Uterus (tissue), 4 donors: ENCODE data around the gene ZDHHC4. TPM values are rescaled to one million over a fixed set of nuclear protein-coding genes. Genes with fewer than 3 reads are reported as not detected.
A peak's percentile ranks its signal among the peaks of the same experiment; 100 is the strongest.
"Not testable (repeated sequence)": the region's sequence is repeated elsewhere in the genome, so short reads cannot be mapped to it uniquely, and the experiment has no call there.

Experiments used
- DNase-seq, 2 donors: peaks; one replicate each; pipeline ENCODE4 v3.0.0-alpha.2; 2019 to 2020
- H3K27ac ChIP-seq, 2 donors: fragments of 200-600 bp; sonication (generic); 1 replicate in 1 of 2; 2 replicates in 1 of 2; pipeline ENCODE4 v1.5.1; 2016 to 2018
- H3K27me3 ChIP-seq, 2 donors: fragments of 200-600 bp; sonication (generic); one replicate each; pipeline ENCODE4 v1.5.1; 2018 to 2019; ENCODE audit warnings: control low read depth in 1 of 2
- H3K36me3 ChIP-seq, 2 donors: fragments of 200-600 bp; sonication (generic); one replicate each; pipeline ENCODE4 v1.5.1; 2019; ENCODE audit warnings: control low read depth in 1 of 2
- H3K4me1 ChIP-seq, 2 donors: fragments of 200-600 bp; sonication (generic); one replicate each; pipeline ENCODE4 v1.5.1; 2018 to 2019; ENCODE audit warnings: control low read depth in 1 of 2
- H3K4me3 ChIP-seq, 2 donors: fragments of 200-600 bp; sonication (generic); 1 replicate in 1 of 2; 2 replicates in 1 of 2; pipeline ENCODE4 v1.5.1; 2018 to 2019; ENCODE audit warnings: mild to moderate bottlenecking in 1 of 2
- H3K9me3 ChIP-seq, 2 donors: fragments of 200-600 bp; sonication (generic); one replicate each; pipeline ENCODE4 v1.5.1; 2019; ENCODE audit warnings: control low read depth in 1 of 2
- POLR2A ChIP-seq, 2 donors: fragments of 450-650 bp; IDR thresholded peaks; one replicate each; pipeline ENCODE4 v1.6.1; 2016; ENCODE audit warnings: antibody characterized with exemption in 2 of 2, mild to moderate bottlenecking in 1 of 2, moderate library complexity in 1 of 2
- intact Hi-C: fragments of 100-400 bp; cut with DNase I; formaldehyde crosslinking; loops from one replicate; pipeline ENCODE4 v1.15.1; 2023; ENCODE audit warnings: low total_unique reads
- total RNA-seq, 4 donors: library from RNA; depleted of rRNA in 3 of 4; stranded (reverse); fragments of >200 nt in 3 of 4; gene quantifications; one replicate each; pipeline versions ENCODE4 v1.1.0 to v1.2.4, GENCODE V29; 2014 to 2023
- TF ChIP-seq, protein P1 (sequence below), 4 experiments: fragments of 200-600 bp in 2 of 4; fragments of 450-650 bp in 2 of 4; sonication (generic) in 2 of 4; IDR thresholded peaks; one replicate each; pipeline ENCODE4 v1.5.1; 2016 to 2019; ENCODE audit warnings: antibody characterized with exemption in 4 of 4, mild to moderate bottlenecking in 2 of 4, moderate library complexity in 1 of 4
- donor health status: DM: yes; HTN: yes; CAD: no.

The ZDHHC4 gene
- total RNA-seq, 4 donors from 2014 or later, result 13.1 to 48.2 (median 37.0) TPM

DNA sequence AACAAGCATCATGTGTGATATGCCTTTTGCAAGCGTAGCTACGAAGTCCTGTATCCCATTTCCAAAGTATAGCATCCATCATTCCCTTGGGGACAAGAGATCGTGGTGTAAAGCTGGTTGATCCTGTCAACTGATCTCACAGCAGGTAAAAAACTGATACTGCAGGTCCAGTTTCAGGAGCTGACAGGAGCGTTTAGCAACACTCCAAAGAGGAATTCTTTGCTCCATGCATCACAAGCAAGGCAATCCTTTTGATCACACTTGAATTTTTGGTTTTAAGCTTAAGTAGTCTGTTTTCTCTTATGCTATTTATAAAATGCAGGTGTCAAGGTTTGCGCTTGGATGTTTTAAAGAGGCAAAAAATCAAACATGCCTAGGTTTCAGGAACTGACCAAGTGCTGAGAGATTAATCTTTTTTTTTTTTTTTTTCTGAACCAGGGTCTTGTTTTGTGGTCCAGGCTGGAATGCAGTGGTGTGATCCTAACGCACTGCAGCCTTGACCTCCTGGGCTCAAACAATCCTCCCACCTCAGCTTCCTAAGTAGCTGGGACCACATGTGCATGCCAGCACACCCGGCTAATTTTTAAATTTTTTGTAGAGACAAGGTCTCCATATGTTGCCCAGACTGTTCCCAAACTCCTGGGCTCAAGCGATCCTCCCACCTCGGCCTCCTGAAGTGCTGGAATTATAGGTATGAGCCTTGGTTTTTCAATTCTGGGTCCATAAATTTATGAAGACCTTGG lies 1.8 kb upstream of the ZDHHC4 start:
- Histone ChIP-seq H3K4me3 (no peak overlapping the region), H3K4me1 (no peaks in the 10 kb centered on the region), H3K9me3 (no peaks in the 10 kb centered on the region), H3K27ac (no peak overlapping the region), H3K36me3 (no peaks in the 10 kb centered on the region), H3K27me3 (no peaks in the 10 kb centered on the region)
- no peak for TF ChIP-seq POLR2A (IDR thresholded peaks at IDR 0.05)
- TF ChIP-seq, protein P1, sequence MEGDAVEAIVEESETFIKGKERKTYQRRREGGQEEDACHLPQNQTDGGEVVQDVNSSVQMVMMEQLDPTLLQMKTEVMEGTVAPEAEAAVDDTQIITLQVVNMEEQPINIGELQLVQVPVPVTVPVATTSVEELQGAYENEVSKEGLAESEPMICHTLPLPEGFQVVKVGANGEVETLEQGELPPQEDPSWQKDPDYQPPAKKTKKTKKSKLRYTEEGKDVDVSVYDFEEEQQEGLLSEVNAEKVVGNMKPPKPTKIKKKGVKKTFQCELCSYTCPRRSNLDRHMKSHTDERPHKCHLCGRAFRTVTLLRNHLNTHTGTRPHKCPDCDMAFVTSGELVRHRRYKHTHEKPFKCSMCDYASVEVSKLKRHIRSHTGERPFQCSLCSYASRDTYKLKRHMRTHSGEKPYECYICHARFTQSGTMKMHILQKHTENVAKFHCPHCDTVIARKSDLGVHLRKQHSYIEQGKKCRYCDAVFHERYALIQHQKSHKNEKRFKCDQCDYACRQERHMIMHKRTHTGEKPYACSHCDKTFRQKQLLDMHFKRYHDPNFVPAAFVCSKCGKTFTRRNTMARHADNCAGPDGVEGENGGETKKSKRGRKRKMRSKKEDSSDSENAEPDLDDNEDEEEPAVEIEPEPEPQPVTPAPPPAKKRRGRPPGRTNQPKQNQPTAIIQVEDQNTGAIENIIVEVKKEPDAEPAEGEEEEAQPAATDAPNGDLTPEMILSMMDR (IDR thresholded peaks at IDR 0.05), result no peak
- intact Hi-C loops, result no loop called here
- DNase-seq, result no peak

DNA sequence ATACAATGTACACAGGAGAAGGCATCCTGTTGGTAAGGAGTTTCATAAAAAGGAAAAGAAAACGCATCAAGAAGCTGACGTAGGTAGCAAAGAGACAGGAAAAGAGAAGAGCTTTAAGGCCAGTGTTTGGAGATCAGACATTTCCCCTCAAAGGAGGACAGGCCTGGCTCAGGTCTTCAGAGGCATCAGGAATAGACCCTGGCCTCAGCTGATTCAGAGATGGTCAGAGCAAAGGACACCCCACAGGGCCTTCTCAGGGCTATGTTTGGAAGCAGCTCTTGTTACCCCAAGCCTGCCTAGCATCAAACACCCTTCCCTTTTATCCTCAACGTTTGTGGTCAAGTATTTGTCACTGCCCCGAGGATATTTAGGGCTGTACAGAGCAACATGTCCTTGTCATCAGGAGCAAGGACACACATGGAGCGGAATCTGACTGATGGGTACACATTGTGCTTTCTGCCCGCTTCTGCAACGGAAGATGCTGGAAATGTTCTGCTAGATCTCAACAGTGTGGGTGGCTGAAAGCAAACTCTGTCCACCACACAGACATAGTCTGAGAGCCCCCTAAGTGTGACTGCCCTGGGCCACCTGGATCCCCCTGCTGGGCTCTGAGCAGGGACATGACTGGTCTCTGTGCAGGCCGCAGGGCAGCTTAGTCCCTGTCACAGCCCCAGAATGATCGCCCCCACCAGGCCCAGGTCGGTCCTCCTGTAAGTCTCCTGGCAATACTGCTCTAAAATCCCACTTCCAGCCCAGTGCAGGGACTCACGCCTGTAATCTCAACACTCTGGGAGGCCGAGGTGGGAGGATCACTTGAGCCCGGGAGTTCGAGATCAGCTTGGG lies 1.0 kb upstream of the ZDHHC4 start:
- peak overlapping the region; percentile 60 to 93 for H3K4me3 ChIP-seq
- no peak for DNase-seq
- TF ChIP-seq, protein P1 (IDR thresholded peaks at IDR 0.05), result no peak
- no peak for TF ChIP-seq POLR2A (IDR thresholded peaks at IDR 0.05)
- H3K36me3 ChIP-seq, result no peaks in the 10 kb centered on the region
- intact Hi-C loops, result no loop called here
- H3K27ac ChIP-seq, result peak overlapping the region in 1 of 2 donors; percentile 95
- no peaks in the 10 kb centered on the region for H3K9me3 ChIP-seq
- H3K27me3 ChIP-seq, result no peaks in the 10 kb centered on the region
- H3K4me1 ChIP-seq, result no peaks in the 10 kb centered on the region

DNA sequence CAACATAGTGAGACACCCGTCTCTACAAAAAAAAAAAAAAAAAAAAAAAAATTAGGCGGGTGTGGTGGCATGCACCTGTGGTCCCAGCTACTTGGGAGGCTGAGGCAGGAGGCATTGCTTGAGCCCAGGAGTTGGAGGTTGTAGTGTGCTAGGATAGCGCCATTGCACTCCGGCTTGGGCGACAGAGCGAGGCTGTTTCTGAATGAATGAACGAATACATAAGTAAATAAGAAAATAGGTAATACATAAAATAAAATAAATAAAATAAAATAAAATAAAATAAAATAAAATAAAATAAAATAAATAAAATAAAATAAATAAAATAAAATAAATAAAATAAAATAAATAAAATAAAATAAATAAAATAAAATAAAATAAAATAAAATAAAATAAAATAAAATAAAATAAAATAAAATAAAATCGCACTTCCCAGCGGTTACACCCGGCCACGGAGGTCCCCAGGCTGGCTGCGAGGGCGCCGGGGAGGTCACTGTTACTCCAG lies 336 bp upstream of the ZDHHC4 start:
- H3K4me1 ChIP-seq, H3K36me3 ChIP-seq, H3K27me3 ChIP-seq, DNase-seq, H3K9me3 ChIP-seq, intact Hi-C loops: not testable (repeated sequence)
- Histone ChIP-seq H3K4me3 (peak overlapping the region; percentile 60 to 93), H3K27ac (peak overlapping the region; percentile 88 to 95)

DNA sequence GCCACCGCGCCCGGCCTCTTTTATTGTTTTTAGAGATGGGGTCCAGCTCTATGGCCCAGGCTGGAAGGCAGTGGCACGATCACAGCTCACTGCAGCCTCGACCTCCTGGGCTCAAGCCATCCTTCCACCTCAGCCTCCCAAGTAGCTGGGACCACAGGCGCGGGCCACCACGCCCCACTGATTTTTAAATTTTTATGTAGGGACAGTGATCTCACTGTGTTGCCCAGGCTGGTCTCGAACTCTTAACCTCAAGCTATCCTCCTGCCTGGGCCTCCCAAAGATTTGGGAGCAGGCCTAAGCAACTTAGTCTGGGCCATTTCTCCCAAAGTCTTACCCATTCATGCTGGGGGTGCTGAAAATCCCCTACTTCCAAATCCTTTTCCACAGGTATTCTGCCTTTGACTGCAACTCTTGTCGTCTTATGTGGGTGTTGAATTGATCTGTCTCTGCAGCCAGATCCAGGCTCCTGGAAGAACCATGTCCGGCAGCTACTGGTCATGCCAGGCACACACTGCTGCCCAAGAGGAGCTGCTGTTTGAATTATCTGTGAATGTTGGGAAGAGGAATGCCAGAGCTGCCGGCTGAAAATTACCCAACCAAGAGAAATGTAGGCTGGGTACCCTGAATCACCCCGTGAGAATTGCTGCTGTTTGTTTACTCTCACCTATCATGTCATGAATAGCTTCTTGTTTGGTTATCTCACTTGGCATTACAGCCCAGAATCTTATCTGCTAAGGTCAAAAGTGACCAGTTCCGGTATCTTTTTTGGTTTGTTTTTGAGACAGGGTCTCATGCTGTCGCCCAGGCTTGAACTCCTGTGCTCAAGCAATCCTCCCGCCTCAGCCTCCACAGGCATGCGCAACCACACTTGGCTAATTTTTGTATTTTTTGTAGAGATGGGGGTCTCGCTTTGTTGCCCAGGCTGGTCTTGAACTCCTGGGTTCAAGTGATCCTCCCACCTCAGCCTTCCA lies 1.1 kb downstream of the ZDHHC4 start:
- Histone ChIP-seq H3K27me3 (no peaks in the 10 kb centered on the region), H3K36me3 (no peaks in the 10 kb centered on the region), H3K27ac (peak overlapping the region; percentile 88 to 95), H3K9me3 (no peaks in the 10 kb centered on the region), H3K4me3 (peak overlapping the region in 1 of 2 donors; percentile 93), H3K4me1 (no peaks in the 10 kb centered on the region)
- TF ChIP-seq POLR2A (IDR thresholded peaks at IDR 0.05), result no peak
- TF ChIP-seq, protein P1 (IDR thresholded peaks at IDR 0.05), result no peak
- DNase-seq, result no peak
- intact Hi-C loops, result no loop called here

DNA sequence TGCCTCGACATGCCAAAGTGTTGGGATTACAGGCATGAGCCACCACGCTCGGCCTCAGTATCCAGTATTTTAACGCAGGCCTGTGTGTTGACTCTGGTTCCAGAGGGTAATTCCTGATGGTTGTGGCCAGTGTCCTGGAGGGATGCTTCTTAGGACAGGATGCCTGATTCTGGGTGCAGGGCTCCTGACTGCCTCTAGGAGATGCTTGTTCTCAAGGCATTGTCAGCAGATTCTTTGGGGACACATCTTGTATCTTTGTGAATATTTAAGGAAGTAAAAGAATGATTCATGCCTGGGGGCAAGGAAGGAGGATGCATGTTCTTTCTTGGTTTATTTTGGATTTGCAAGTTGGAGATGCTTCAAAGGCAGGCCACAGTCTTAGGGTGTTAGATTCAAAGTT lies 2.2 kb downstream of the ZDHHC4 start:
- Histone ChIP-seq H3K4me3 (no peak overlapping the region), H3K4me1 (no peaks in the 10 kb centered on the region), H3K9me3 (no peaks in the 10 kb centered on the region), H3K27me3 (no peaks in the 10 kb centered on the region), H3K27ac (no peak overlapping the region), H3K36me3 (no peaks in the 10 kb centered on the region)
- intact Hi-C loops, result no loop called here
- TF ChIP-seq, protein P1 (IDR thresholded peaks at IDR 0.05), result no peak
- TF ChIP-seq POLR2A (IDR thresholded peaks at IDR 0.05), result no peak
- no peak for DNase-seq

DNA sequence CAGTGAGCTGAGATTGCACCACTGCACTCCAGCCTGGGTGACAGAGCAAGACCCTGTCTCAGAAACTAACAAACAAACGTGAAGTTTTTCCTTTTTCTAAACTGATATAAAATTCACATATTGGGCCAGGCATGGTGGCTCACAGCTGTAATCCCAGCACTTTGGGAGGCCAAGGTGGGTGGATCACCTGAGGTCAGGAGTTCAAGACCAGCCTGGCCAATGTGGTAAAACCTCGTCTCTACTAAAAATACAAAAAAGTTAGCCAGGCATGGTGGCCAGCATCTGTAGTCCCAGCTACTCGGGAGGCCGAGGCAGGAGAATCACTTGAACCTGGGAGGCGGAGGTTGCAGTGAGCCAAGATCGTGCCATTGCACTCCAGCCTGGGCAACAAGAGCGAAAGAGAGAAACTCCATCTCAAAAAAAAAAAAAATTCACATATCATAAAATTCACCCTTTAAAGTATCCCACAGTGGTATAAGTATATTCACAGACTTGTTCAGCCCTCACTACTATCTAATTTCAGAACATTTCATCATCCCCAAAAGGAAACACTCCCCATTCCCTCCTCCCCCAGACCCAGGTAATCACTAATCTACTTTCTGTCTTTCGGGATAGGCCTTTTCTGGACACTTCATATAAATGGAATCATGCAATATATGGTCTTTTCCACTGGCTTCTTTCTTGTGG lies 8.6 kb downstream of the ZDHHC4 start:
- intact Hi-C loops, H3K36me3 ChIP-seq: not testable (repeated sequence)

More for the DNA sequence above, 8.6 kb downstream of the ZDHHC4 start:
- DNase-seq, H3K4me1 ChIP-seq, H3K27ac ChIP-seq, H3K4me3 ChIP-seq, H3K27me3 ChIP-seq, H3K9me3 ChIP-seq: not testable (repeated sequence)
